ENCODE measurements around the gene ZNF615.
"Not testable (repeated sequence)": the region's sequence is repeated elsewhere in the genome, so short reads cannot be mapped to it uniquely, and the experiment has no call there.

Gene ZNF615

GRCh38 chr19:51980116-51980736 is 27.8 kb downstream of the ZNF615 start:
- DNase-seq: no peak

- no peak for DNase-seq
Measured at GRCh38 chr19:51978882-51979281, 29.1 kb downstream of the ZNF615 start.

- DNase-seq: no peak
Measured at GRCh38 chr19:51977346-51977745, 30.7 kb downstream of the ZNF615 start.

GRCh38 chr19:51976852-51977251 is 31.2 kb downstream of the ZNF615 start:
- DNase-seq: no peak

- not testable (repeated sequence) for DNase-seq
Measured at GRCh38 chr19:51975787-51976186, 32.2 kb downstream of the ZNF615 start.

- DNase-seq: no peak
Measured at GRCh38 chr19:51971624-51972023, 36.4 kb downstream of the ZNF615 start.

GRCh38 chr19:51970718-51971117 is 37.3 kb downstream of the ZNF615 start:
- no peak for DNase-seq

GRCh38 chr19:51965583-51965982 is 42.4 kb downstream of the ZNF615 start:
- no peak for DNase-seq

GRCh38 chr19:51960621-51961233 is 47.3 kb downstream of the ZNF615 start:
- DNase-seq: not testable (repeated sequence)

- no peak for DNase-seq
Measured at GRCh38 chr19:51959791-51960190, 48.2 kb downstream of the ZNF615 start.

- not testable (repeated sequence) for DNase-seq
Measured at GRCh38 chr19:51957846-51958245, 50.2 kb downstream of the ZNF615 start.

- DNase-seq: no peak
Measured at GRCh38 chr19:51948975-51949374, 59.0 kb downstream of the ZNF615 start.

- DNase-seq: no peak
Measured at GRCh38 chr19:51946602-51947001, 61.4 kb downstream of the ZNF615 start.

GRCh38 chr19:51944798-51945552 is 63.0 kb downstream of the ZNF615 start:
- DNase-seq: no peak
